H9 (cell line): ENCODE results near the gene CHD1. TPM values are rescaled to one million over a fixed set of nuclear protein-coding genes. Genes with fewer than 3 reads are reported as not detected.

Source experiments
- DNase-seq: peaks from one replicate; pipeline ENCODE4 v3.0.0-alpha.2; 2017
- H2AFZ ChIP-seq: one replicate; pipeline ENCODE4 v1.6.1; 2013; ENCODE audit warnings: mild to moderate bottlenecking, low read length, control low read depth, moderate library complexity
- H2AK5ac ChIP-seq: 2 replicates; pipeline ENCODE4 v1.6.1; 2013; ENCODE audit warnings: low read length, control low read depth, mixed read lengths; ENCODE audit not compliant: insufficient read length
- H2BK120ac ChIP-seq: one replicate; pipeline ENCODE4 v1.6.1; 2013; ENCODE audit warnings: low read depth, mild to moderate bottlenecking, low read length, control low read depth, inconsistent platforms; ENCODE audit not compliant: poor library complexity, severe bottlenecking
- H2BK12ac ChIP-seq: 2 replicates; pipeline ENCODE4 v1.6.1; 2013; ENCODE audit warnings: low read length, control low read depth, mixed read lengths, low read depth; ENCODE audit not compliant: insufficient read length
- H2BK15ac ChIP-seq: 2 replicates; pipeline ENCODE4 v1.6.1; 2013; ENCODE audit warnings: low read depth, low read length, control low read depth
- H2BK20ac ChIP-seq: one replicate; pipeline ENCODE4 v1.6.1; 2013; ENCODE audit warnings: low read depth, mild to moderate bottlenecking, low read length, control low read depth, inconsistent platforms; ENCODE audit not compliant: poor library complexity, severe bottlenecking
- H2BK5ac ChIP-seq: 2 replicates; pipeline ENCODE4 v1.6.1; 2013; ENCODE audit warnings: low read length, control low read depth, mixed read lengths; ENCODE audit not compliant: insufficient read length
- H3K14ac ChIP-seq: 2 replicates; pipeline ENCODE4 v1.6.1; 2013; ENCODE audit warnings: low read length, control low read depth; ENCODE audit not compliant: insufficient read depth
- H3K18ac ChIP-seq: 2 replicates; pipeline ENCODE4 v1.6.1; 2013; ENCODE audit warnings: low read depth, mild to moderate bottlenecking, mixed read lengths, low read length, control low read depth; ENCODE audit not compliant: insufficient read length
- H3K23ac ChIP-seq: 2 replicates; pipeline ENCODE4 v1.6.1; 2013; ENCODE audit warnings: low read length, control low read depth, mixed read lengths, low read depth; ENCODE audit not compliant: insufficient read length
- H3K23me2 ChIP-seq: 2 replicates; pipeline ENCODE4 v1.6.1; 2013; ENCODE audit warnings: low read depth, mild to moderate bottlenecking, mixed read lengths, low read length, control low read depth; ENCODE audit not compliant: insufficient read length, poor library complexity, severe bottlenecking
- H3K27ac ChIP-seq: 2 replicates; pipeline ENCODE4 v1.5.1; 2013; ENCODE audit warnings: low read length, control low read depth, mixed read lengths, low read depth; ENCODE audit not compliant: insufficient read length
- H3K27me3 ChIP-seq: 2 replicates; pipeline ENCODE4 v1.6.1; 2013; ENCODE audit warnings: low read length, control low read depth, inconsistent platforms; ENCODE audit not compliant: insufficient read depth
- H3K4ac ChIP-seq: 2 replicates; pipeline ENCODE4 v1.6.1; 2013; ENCODE audit warnings: low read depth, mild to moderate bottlenecking, control low read depth, inconsistent platforms, low read length, moderate library complexity
- H3K4me1 ChIP-seq: 2 replicates; pipeline ENCODE4 v1.6.1; 2013; ENCODE audit warnings: low read length, control low read depth, inconsistent platforms; ENCODE audit not compliant: insufficient read depth
- H3K4me2 ChIP-seq: 2 replicates; pipeline ENCODE4 v1.6.1; 2013; ENCODE audit warnings: low read length, control low read depth, mixed read lengths; ENCODE audit not compliant: insufficient read length, insufficient read depth
- H3K56ac ChIP-seq: 2 replicates; pipeline ENCODE4 v1.6.1; 2013; ENCODE audit warnings: low read depth, mild to moderate bottlenecking, mixed read lengths, low read length, control low read depth; ENCODE audit not compliant: insufficient read length
- H3K79me1 ChIP-seq: 2 replicates; pipeline ENCODE4 v1.6.1; 2013; ENCODE audit warnings: low read depth, mild to moderate bottlenecking, moderate library complexity, low read length, control low read depth, inconsistent platforms; ENCODE audit not compliant: insufficient read depth, poor library complexity, severe bottlenecking
- H3K79me2 ChIP-seq: 2 replicates; pipeline ENCODE4 v1.6.1; 2013; ENCODE audit warnings: low read length, control low read depth, inconsistent platforms; ENCODE audit not compliant: insufficient read depth
- H3K9ac ChIP-seq: 2 replicates; pipeline ENCODE4 v1.6.1; 2013; ENCODE audit warnings: low read length, control low read depth, mixed read lengths; ENCODE audit not compliant: insufficient read length; ENCODE audit errors: extremely low read depth
- H3K9me3 ChIP-seq: one replicate; pipeline ENCODE4 v1.6.1; 2013; ENCODE audit warnings: low read depth, low read length, inconsistent platforms; ENCODE audit not compliant: control insufficient read depth
- H3T11ph ChIP-seq: one replicate; pipeline ENCODE4 v1.6.1; 2013; ENCODE audit warnings: mild to moderate bottlenecking, low read length, control low read depth, inconsistent platforms
- H4K20me1 ChIP-seq: one replicate; pipeline ENCODE4 v1.6.1; 2013; ENCODE audit not compliant: control insufficient read depth, insufficient read length, insufficient read depth
- H4K5ac ChIP-seq: 2 replicates; pipeline ENCODE4 v1.6.1; 2013; ENCODE audit warnings: low read depth, mild to moderate bottlenecking, mixed read lengths, low read length, control low read depth; ENCODE audit not compliant: insufficient read length
- H4K8ac ChIP-seq: replicated peaks from 2 replicates; pipeline ENCODE4 v1.6.1; 2013; ENCODE audit warnings: low read length, control low read depth, mixed read lengths, low read depth; ENCODE audit not compliant: insufficient read length
- H4K91ac ChIP-seq: 2 replicates; pipeline ENCODE4 v1.6.1; 2013; ENCODE audit warnings: low read depth, mild to moderate bottlenecking, moderate library complexity, mixed read lengths, low read length, control low read depth; ENCODE audit not compliant: insufficient read length
- H3K27ac Mint-ChIP-seq, 3 experiments: 2 replicates in 2 of 3; 3 replicates in 1 of 3; pipeline ENCODE4 v1.8.0; 2020 to 2021; ENCODE audit warnings: mixed read lengths in 3 of 3, mild to moderate bottlenecking in 1 of 3, moderate library complexity in 1 of 3
- H3K27me3 Mint-ChIP-seq: 2 replicates; pipeline ENCODE4 v1.8.0; 2021; ENCODE audit warnings: low read depth, mild to moderate bottlenecking, moderate library complexity, mixed read lengths
- H3K36me3 Mint-ChIP-seq, 3 experiments: 2 replicates in 2 of 3; 3 replicates in 1 of 3; pipeline ENCODE4 v1.8.0; 2020 to 2021; ENCODE audit warnings: low read depth in 3 of 3, mixed read lengths in 3 of 3; ENCODE audit not compliant: insufficient read depth in 1 of 3
- H3K4me1 Mint-ChIP-seq, 2 experiments: 2 replicates each; pipeline ENCODE4 v1.8.0; 2020; ENCODE audit warnings: mixed read lengths in 2 of 2
- H3K4me3 Mint-ChIP-seq, 2 experiments: 2 replicates in 1 of 2; 3 replicates in 1 of 2; pipeline ENCODE4 v1.8.0; 2020 to 2021; ENCODE audit warnings: mild to moderate bottlenecking in 2 of 2, mixed read lengths in 2 of 2, moderate library complexity in 1 of 2
- H3K9me3 Mint-ChIP-seq, 2 experiments: 2 replicates in 1 of 2; 3 replicates in 1 of 2; pipeline ENCODE4 v1.8.0; 2020; ENCODE audit warnings: mild to moderate bottlenecking in 2 of 2, mixed read lengths in 2 of 2, moderate library complexity in 1 of 2
- WGBS: extraction: QIAGEN DNeasy Blood & Tissue Kit; methylation state at CpG from one replicate; pipeline ENCODE4 v1.1.7; 2013; ENCODE audit warnings: missing lambda C conversion rate, low lambda C conversion rate, mixed read lengths; ENCODE audit not compliant: insufficient read length; ENCODE audit errors: extremely low coverage; 5-methylcytosine and 5-hydroxymethylcytosine counted together
- total RNA-seq: library from RNA; stranded (reverse); gene quantifications from 2 replicates; pipeline ENCODE4 v1.2.1, GENCODE V29; 2021
- TF ChIP-seq, protein P1 (sequence below): fragments of 200-600 bp; sonication (generic); conservative IDR thresholded peaks from 3 replicates; pipeline ENCODE4 v1.8.0; 2021; ENCODE audit warnings: antibody characterized with exemption, mild to moderate bottlenecking

CHD1 gene
- total RNA-seq, 1 experiment from 2014 or later = 62.7 TPM

DNA sequence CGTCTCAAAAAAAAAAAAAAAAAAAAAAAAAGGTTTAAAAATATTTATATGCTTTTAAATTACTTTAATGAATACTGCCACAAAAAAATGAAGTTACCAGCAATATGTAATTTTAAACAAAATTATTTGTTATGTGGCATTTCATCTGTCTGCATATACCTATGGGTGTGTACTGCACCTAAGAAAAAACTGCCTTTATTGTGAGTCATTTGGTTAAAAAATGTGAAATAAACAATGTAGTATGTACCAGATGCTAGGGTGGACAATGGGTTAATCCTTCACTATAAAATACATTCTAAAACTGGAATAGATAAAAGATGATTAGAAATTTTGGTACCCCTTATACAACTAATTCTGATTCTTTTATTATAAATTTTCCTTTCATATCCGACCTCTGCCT lies 12.3 kb downstream of the CHD1 start:
- no peak overlapping the region for H4K5ac ChIP-seq
- TF ChIP-seq, protein P1, sequence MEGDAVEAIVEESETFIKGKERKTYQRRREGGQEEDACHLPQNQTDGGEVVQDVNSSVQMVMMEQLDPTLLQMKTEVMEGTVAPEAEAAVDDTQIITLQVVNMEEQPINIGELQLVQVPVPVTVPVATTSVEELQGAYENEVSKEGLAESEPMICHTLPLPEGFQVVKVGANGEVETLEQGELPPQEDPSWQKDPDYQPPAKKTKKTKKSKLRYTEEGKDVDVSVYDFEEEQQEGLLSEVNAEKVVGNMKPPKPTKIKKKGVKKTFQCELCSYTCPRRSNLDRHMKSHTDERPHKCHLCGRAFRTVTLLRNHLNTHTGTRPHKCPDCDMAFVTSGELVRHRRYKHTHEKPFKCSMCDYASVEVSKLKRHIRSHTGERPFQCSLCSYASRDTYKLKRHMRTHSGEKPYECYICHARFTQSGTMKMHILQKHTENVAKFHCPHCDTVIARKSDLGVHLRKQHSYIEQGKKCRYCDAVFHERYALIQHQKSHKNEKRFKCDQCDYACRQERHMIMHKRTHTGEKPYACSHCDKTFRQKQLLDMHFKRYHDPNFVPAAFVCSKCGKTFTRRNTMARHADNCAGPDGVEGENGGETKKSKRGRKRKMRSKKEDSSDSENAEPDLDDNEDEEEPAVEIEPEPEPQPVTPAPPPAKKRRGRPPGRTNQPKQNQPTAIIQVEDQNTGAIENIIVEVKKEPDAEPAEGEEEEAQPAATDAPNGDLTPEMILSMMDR = no peak
- no CpG with 5 or more reads among the region's 2 CpGs for WGBS
- no peak overlapping the region for H2BK120ac ChIP-seq
- H2AK5ac ChIP-seq = no peak overlapping the region
- H3K14ac ChIP-seq = no peak overlapping the region
- peaks cover 4 to 5% of the 10 kb centered on the region in 2 experiments; a peak in 1 of 4 replicates for H3K4me1 Mint-ChIP-seq
- no peak overlapping the region for H2BK12ac ChIP-seq
- no peaks in the 10 kb centered on the region for H3K9me3 Mint-ChIP-seq
- peaks cover 4% of the 10 kb centered on the region for H3K79me1 ChIP-seq
- H2BK15ac ChIP-seq = no peak overlapping the region
- H3K36me3 Mint-ChIP-seq = peaks cover 13 to 58% (median 46%) of the 10 kb centered on the region in 3 experiments; a peak in 6 of 7 replicates
- DNase-seq = no peak
- H4K8ac ChIP-seq = no peak overlapping the region
- no peaks in the 10 kb centered on the region for H3K9me3 ChIP-seq
- no peak overlapping the region for H3T11ph ChIP-seq
- no peak overlapping the region for H4K91ac ChIP-seq
- H3K56ac ChIP-seq = no peak overlapping the region
- H3K27me3 ChIP-seq = no peaks in the 10 kb centered on the region
- H3K79me2 ChIP-seq = peaks cover 10% of the 10 kb centered on the region; the same call in 1 of the 2 replicates
- H3K4me1 ChIP-seq = no peaks in the 10 kb centered on the region
- no peak overlapping the region for H3K4me3 Mint-ChIP-seq
- no peak overlapping the region for H3K4me2 ChIP-seq
- no peak overlapping the region for H3K9ac ChIP-seq
- H3K27me3 Mint-ChIP-seq = no peaks in the 10 kb centered on the region
- no peak overlapping the region for H3K4ac ChIP-seq
- no peak overlapping the region for H3K27ac ChIP-seq
- no peak overlapping the region for H2BK20ac ChIP-seq
- no peak overlapping the region for H3K23ac ChIP-seq
- H4K20me1 ChIP-seq = no peaks in the 10 kb centered on the region
- H2BK5ac ChIP-seq = no peak overlapping the region
- no peak overlapping the region for H3K18ac ChIP-seq
- H2AFZ ChIP-seq = no peak overlapping the region
- H3K27ac Mint-ChIP-seq = no peak overlapping the region
- no peaks in the 10 kb centered on the region for H3K23me2 ChIP-seq
